Embryonic facial prominence (tissue), 1 donor: ENCODE results near the gene ASB7.
"Not testable (repeated sequence)": the region's sequence is repeated elsewhere in the genome, so short reads cannot be mapped to it uniquely, and the experiment has no call there.

Source experiments
- DNase-seq: peaks from one replicate; pipeline ENCODE4 v3.0.0-alpha.2; 2016; ENCODE audit errors: extremely low spot score

The ASB7 gene

DNA sequence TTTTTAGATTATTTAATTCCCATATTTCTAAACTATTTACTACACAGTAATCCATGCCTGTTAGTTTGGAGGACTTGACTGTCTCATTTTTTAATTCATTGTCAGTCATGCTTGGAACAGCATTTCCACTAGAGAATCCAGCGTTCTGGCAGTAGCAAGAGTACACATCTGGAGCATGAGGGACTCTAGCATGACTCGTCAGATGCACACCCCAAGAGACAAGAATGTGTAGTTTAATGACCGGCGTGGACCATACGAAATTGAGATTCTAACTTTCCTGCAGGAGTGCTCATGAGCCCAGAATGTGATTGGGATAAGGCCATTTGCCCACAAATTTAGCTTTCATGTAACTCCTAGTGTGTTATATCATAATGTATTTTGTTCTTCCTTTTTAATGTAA, 48.9 kb downstream of the ASB7 start:
- DNase-seq = no peak

DNA sequence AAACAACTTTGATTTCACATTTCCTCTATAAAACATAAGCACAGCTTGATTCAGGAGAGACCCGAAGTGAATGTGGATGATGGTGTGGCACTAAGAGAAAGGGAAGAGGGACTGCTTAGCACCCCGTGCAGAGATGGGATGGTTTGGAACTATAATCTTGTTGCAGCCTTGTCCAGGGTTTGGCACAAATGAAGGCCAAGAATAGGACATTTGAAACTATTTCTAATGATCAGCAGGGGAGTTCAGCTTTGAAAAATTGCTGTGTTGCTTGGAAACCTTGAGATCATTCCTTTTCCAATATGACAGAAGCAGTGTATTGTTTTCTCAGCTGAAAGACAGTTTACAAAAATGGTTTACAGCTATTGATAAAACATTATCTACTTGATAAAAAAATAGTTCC, 49.7 kb downstream of the ASB7 start:
- DNase-seq = no peak

DNA sequence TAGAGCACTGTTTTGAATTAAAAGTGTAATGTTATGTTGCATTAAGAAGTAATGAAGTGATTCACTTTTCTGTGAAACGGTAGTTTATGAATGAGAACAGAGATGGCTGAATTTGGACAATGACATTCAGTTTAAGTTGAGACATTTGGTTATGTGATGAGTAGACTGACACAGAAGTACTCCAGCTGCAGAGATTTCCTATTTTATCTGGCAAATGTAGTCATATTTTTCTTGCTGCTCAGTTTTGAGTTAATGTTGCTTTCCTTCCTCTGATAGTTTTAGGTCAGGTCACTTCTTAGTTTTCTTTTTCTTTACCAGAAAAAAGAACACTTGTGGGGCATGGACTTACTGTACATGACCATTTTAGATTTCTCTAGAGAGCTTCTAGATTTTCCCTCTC, 51.2 kb downstream of the ASB7 start:
- DNase-seq = no peak

DNA sequence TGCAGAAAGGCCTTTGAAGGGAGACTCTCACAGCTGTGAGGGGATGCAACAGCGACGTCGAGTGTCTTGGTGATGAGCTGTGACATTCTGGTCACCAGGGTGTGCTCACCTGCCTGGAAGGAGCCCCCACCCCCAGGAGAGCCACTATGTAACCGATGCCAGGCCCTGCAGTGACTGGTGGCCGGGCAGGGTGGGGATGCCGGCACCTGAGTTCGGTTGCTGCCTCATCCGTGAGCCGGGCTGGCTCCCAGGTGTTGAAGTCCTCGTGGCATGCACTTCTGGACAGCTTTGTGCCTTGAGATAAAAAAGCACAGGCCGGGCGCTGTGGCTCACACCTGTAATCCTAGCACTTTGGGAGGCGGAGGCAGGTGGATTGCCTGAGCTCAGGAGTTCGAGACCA, 56.5 kb downstream of the ASB7 start:
- no peak for DNase-seq

DNA sequence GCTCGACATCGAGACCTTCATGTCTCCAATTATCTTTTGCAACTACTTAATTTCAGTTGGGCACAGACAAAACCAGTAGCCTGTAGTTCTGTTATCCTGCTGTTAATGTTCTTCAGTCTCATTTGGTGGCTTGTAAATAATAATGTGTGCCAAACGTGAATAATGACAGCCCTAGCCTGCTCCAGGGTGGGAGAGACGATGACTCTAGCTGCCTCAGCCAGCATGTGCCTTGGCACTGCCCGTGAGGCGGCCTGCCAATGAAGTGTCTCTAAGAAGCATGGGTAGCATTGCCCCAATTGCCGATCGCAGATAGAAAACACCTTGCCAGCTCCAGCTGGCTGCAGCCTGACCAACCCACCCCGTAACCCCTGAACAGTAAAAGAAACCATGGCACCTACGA, 58.8 kb downstream of the ASB7 start:
- DNase-seq = no peak

DNA sequence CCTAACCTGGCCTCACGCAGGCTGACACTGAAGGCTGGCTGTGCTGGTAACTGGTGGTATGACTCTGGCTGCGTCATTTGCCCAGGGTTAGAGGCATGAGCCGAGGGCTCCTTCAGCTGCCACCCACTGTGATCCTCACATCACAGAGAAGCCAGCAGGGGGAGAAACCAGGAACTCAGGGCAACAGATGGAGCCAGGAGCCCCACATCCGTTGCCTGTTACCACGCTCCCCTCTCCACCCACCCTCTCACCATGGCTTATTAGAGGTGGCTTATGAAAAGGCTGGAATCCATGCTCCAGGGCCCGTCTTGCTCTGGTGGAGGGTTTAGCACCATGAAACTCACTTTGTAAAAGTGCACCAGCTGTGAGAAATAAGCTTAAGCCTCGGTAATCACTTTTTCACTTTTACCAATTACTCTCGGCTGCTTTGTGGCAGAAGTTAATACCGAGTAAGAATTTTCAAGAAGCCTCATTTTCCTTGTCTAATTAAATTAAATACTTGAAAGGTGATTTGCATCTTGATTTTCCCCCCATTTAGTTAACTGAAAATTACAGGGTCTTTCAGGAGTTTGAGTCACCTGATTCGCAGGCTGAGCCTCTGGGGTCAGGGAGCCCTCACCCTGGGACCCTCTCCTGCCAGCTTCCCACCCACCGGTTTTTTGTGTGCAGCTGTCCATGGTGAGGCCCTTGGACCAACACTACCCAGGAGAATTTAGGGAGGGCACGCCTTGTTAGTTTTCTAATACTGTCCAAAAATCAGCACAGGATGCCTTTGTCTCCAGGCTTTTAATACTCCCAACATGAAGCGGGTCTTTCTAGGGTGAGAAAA, 60.9 kb downstream of the ASB7 start:
- DNase-seq = no peak

DNA sequence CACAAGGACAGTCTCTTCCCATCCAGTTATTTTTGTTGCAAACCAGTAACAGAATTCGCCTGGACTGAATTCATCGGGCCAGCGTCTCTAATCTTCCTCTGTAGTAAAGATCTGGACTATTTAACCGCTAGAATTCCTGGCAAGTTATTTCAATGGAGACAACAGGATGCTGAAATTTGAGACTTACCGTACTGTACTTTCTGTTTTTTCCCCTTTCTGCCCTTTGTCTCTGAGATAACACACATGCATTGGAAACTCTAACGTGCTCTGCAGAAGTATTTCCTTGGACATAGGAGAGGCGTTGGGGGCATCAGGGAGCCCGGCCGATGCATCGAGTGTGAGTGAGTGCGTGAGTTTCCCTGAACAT, 61.5 kb downstream of the ASB7 start:
- no peak for DNase-seq

DNA sequence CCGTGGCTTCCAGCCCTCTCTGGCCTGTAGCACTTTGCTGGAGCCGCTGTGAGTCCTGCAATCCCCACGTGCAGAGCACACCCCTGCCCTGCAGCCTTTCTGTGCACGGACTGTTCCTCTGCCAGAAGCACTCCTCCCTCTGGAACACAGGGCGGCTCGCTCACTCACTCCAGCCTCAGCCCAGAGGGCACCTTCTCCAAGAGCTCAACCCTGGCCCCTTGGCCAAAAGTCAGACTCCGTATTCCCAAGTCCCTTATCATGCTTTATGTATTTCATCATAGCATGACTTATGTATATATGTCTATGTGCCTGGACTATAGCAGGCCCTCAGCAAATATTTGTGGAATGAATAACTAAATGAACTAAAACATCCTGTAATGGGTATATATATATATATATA, 63.2 kb downstream of the ASB7 start:
- DNase-seq = no peak

DNA sequence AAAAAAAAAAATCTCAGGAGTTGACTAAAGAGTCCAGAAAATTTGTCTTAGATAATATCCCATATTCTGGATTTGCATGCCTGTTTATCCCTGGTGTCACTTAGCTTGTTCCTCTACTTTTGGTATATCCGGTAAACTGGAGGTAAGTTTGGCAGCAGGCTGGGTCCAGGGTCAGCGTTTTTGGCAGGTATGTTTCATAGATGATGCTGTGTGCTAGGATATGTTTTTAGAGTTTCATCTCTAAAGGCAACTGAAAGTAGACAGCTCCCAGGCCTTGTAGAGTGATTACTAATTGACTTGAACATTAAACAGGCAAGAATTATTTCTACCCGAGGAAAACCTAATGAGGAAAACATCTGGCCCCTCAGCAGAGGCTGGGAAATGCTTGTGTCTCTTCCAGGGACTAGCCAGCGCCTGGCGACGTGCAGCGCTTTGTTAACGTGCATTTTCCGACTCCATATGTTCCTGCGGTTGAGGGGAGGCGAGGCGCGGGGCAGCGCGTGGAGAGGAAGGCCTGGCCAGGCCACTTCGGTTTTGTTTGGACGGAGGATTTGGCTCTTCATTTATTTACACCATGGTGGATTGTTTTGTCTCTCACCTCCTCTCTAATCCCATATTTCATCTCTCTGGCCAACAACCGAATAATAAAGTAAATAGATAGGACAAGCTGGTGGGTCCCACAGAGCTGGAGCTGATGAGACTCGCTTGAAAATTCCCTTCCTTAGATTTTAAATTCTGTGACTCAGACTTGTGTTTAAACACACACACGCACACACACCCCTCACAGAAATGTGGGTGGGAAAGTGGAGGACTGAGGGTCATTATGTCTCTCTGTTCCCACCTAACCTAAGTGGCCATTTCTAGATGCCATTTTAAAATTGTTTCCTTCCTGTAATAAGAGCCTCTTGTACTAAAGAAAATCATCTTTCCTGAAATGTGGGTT, 65.3 kb downstream of the ASB7 start:
- peak; percentile 36 for DNase-seq

DNA sequence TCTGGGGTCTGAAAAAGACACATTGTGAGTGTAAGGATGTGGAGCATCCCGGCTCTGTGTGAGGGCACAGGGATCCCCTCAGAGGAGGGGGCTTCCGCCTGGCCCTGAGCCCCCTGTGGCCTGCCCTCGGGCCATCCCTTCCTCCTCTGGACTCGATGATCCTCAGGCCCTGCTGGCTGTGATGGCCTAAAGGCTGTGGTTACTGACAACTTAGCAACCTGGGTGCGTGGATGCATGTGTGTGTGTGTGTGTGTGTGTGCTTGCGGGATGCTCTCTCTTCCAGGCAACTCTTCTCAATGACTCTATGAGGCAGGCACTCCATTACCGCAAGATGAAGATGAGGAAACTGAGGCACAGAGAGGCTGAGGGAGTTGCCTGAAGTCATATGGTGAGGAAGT, 66.0 kb downstream of the ASB7 start:
- DNase-seq = no peak

DNA sequence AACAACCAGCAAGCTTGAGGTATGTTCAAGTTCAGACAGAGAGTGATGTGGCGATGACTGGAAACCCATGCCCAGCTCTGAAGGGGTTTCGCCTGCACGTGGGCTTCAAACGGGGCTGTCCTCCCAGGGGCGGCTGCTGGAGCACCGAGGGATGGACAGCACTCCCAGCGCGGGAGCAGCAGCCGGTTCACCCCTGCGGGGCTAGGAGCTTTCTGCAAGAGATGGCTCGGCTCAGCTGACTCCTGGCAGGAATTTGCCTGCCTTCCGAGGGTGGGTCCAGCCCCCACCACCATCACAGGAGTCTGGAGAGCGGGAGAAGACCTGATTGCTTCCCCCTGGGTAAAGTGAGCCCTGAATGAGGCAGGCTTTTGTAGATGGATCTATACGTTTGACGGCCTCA, 66.9 kb downstream of the ASB7 start:
- DNase-seq = no peak

DNA sequence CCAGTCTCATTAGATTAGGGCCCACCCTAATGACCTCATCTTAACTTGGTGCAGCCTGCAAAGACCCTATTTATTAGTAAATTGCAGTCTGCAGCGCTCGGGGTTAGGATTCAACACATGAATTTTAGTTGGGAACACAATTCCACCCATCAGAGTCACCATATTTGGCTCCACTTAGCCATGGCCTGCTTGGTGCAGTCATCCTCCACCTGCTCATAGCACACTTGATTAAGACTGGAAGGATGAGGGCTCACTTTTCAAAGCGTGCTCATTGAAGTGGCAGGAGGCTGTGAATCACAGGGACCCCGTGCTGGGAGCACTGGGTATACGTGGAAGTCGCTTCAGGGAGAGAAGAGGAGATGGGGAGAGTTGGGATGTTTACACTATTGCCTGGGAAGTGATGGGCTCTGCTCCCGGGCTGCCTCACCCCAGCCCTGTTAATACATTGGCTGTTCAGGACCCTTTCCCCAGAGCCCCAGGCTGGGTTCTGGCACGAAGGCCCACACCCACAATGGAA, 68.2 kb downstream of the ASB7 start:
- no peak for DNase-seq

DNA sequence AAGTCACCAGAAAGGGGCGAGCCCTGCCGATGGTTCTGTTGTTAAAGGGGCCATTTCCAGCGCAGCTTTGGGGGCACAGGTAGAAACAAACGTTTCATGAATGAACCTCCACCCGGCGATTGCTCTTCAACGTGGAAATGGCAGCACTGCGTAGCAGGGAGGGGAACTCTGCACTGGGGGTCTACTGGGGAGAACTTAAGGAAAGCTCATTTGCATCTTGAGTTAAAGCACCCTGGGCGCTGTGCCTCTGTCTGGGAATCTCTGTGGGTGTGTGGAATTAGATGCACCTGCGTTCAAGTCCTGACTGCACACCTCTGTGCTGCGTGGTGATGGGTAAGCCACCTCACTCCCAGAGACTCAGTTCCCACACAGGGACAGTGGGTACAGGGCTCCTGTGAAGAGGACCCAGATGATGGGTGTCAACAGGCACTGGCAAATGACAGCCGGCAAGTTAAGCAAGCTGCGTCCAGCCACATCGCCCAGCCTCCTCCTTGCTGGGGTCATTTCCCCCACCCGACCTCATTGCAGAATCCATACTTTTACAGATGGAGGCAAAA, 68.8 kb downstream of the ASB7 start:
- no peak for DNase-seq

DNA sequence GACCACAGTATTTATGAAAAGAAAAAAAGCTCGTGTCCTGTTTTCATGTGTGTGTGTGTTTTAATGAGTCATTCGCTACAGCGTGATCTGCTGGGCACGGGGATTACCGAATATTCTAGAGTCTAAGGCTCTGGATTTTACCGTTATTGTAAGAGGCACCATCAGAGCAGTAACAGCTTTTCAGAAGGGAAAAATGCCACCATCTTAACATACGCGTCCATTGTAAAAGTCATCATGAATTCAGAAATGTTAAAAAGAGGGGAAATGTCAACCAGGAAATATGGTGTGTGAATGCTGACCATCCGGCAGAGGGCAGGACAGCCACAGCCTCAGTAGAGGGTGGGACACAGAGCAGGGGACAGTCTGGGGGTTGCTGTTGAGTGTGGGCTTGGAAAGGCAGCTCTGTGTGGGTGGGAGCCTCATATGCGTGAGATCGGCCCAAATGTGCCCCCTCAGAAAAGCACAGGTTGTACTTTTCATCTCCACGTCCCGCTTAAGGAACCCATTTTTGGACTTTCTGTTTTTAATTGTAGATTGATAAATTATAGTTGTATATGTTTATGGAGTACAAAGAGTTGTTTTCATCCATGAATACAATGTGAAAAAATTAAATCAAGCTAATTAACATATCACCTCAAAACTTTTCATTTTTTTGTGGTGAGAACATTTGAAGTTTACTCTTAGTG, 69.6 kb downstream of the ASB7 start:
- DNase-seq = no peak

DNA sequence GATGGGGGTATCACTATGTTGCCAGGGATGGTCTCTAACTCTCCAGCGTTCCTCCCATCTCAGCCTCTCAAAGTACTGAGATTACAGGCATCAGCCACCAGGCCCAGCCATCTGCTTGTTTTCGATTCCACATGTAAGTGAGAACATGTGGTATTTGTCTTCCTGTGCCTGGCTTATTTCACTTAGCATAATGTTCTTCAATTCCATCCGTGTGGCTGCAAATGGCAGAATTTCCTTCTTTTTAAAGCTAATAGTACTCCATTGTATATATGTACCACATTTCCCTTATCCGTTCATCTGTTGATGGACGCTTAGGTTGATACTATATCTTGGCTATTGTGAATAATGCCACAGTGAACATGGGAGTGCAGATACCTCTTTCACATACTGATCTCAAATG, 70.6 kb downstream of the ASB7 start:
- DNase-seq = no peak

DNA sequence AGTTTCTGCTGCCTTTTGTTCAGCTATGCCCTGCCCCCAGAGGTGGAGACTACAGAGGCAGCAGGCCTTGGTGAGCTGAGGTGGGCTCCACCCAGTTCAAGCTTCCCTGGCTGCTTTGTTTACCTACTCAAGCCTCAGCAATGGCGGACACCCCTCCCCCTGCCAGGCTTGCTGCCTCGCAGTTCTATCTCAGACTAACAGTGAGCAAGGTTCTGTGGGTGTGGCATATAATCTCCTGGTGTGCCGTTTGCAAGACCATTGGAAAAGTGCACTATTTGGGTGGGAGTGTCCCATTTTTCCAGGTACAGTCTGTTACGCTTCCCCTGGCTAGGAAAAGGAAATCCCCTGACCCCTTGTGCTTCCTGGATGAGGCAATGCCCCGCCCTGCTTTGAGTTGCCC, 76.8 kb downstream of the ASB7 start:
- not testable (repeated sequence) for DNase-seq

DNA sequence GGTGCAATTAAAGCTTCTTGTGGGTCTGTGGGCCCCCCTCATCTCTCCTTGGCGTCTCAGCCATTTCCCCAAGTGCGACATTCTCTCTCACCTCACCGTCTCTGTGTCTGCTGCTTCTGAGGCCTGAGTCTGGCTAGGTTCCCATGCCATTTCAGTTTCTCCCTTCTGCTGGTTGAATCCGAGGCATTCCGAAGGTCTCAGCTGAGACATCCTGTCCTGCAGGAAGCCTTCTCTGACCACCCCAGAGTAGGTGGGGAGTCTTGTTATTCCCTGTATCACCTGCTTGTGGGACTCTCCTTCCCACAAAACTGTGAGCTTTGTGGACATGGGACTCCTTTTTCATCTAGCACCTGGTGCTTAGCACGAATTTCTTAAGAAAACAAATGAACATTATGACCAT, 78.3 kb downstream of the ASB7 start:
- no peak for DNase-seq

DNA sequence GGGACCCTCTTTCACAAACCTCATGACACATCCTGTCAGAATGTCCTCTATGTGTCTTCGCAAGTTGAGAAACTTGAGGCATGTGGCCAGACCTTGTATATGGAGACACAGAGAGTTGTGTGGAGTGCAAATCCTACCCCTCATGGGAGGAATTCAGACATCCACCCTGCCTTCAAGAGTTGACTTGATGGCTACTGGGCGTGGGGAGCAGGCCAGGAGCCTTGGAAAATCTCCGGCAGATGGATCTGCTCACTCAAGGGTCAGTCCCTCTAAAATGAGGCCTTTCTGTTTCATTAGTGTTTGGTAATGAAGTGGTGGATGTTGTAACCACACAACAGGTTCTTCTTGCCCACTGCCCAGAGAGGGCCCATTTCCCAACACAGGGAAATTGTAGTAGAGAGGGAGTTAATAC, 79.0 kb downstream of the ASB7 start:
- DNase-seq = no peak

DNA sequence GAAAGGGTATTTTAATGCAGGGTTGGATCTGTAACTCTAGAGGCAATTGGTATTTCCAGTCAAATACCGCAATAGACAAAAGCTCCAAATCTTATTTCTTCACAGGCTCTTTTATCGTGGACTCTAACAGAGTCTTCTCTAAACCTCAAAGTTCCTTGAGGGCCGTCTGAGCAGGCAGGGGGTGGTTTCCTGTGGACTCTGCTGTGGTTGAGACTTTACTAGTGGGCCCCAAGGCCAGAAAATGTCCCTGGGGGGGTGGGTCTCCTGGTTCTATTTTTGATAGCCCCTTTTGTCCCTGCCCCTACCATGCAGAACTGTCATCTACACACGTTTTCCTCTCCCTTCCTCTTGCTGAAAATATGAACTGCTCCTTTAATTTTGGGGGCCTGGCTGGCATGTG, 80.1 kb downstream of the ASB7 start:
- no peak for DNase-seq

DNA sequence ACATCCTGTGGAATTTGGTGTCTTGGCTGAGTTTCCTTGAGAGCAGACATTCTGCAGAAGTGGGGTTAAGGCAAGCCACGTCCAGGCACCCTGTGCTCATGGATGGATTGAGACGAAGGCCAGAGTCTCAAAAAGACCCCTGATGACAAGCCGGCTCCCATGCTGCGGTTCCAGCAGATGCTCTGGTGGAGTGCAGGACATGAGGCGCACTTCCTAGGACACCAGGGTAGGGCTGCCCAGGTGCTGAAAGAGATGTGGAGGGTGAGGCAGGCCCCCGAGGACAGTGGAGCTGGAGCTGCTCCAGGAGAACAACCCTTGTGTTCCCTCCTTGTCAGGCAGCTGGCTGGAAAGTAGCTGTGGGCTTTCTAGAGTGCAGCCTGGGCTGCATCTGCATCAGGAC, 81.0 kb downstream of the ASB7 start:
- DNase-seq = no peak

DNA sequence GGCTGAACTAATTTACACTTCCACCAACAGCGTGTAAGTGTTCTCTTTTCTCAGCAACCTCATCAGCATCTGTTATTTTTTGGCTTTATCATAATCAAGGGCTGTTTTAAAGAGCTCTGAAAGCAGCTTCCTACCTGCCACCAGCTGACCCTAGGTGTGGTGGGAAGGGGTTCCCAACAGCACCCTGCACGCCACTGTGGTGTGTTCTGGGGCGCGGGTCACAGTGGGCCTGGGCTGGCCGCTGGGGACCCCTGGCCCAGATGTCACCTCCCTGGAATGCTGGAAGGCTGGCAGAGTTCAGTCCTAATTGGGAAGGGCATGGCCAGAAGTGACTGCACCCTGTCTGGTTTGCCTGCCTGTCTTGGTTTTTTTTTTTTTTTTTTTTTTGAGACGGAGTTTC, 82.2 kb downstream of the ASB7 start:
- DNase-seq = no peak
